A549 (cell line): ENCODE measurements around the gene NADSYN1. TPM values are rescaled to one million over a fixed set of nuclear protein-coding genes. Genes with fewer than 3 reads are reported as not detected.

Experiments
- ATAC-seq, 2 experiments: fragments of 200-7000 bp in 1 of 2; fragments of >200 bp in 1 of 2; cut with Nextera tagmentation in 1 of 2; cut with Tn5 transposase in 1 of 2; 3 replicates each; pipeline versions ENCODE4 v1.8.0 to v1.9.1; 2018 to 2020; ENCODE audit warnings: mild to moderate bottlenecking in 1 of 2, moderate library complexity in 1 of 2
- CTCF ChIA-PET: fragments of 300-600 bp; sonication (Branson Sonifier 250); formaldehyde crosslinking; extraction: SDS; loops from one replicate; lab custom pipeline; 2021; ENCODE audit warnings: antibody characterized with exemption, inconsistent platforms; lab: Yijun Ruan, JAX
- POLR2A ChIA-PET: fragments of 350-600 bp; formaldehyde crosslinking; extraction: SDS; loops from one replicate; lab custom pipeline; 2021; ENCODE audit warnings: antibody characterized with exemption, inconsistent platforms; lab: Yijun Ruan, JAX
- DNase-seq, 2 experiments: peaks; one replicate each; pipeline versions ENCODE4 v3.0.0 to v3.0.0-alpha.2; 2011 to 2016; ENCODE audit warnings: low read depth in 1 of 2, low spot score in 1 of 2
- FAIRE-seq: peaks from 2 replicates; lab custom pipeline; 2011; peaks lifted over from hg19 to GRCh38; lab: Jason Lieb, UNC
- H3K27ac ChIP-seq, 2 experiments: fragments of >200 bp; sonication (Bioruptor Twin); formaldehyde crosslinking; 3 replicates each; pipeline ENCODE4 v1.5.1; 2016 to 2017
- H3K4me1 ChIP-seq: fragments of >200 bp; sonication (Bioruptor Twin); formaldehyde crosslinking; 3 replicates; pipeline ENCODE4 v1.6.1; 2016
- H3K4me2 ChIP-seq: fragments of >200 bp; sonication (Bioruptor Twin); formaldehyde crosslinking; 3 replicates; pipeline ENCODE4 v1.6.1; 2016
- H3K4me3 ChIP-seq: fragments of >200 bp; sonication (Bioruptor Twin); formaldehyde crosslinking; 3 replicates; pipeline ENCODE4 v1.5.1; 2016
- H3K9me3 ChIP-seq: fragments of >200 bp; sonication (Bioruptor Twin); formaldehyde crosslinking; 3 replicates; pipeline ENCODE4 v1.6.1; 2016
- ATOH8 ChIP-seq: fragments of 250-450 bp; sonication (Bioruptor Pico); IDR thresholded peaks from 2 replicates; pipeline ENCODE4 v1.5.0; 2020; ENCODE audit warnings: low read depth, mild to moderate bottlenecking, moderate library complexity
- CBX2 ChIP-seq: fragments of 200-600 bp; sonication (generic); IDR thresholded peaks from 2 replicates; pipeline ENCODE4 v1.6.1; 2016; ENCODE audit warnings: low read depth, mild to moderate bottlenecking, borderline replicate concordance
- CBX8 ChIP-seq: fragments of 200-600 bp; sonication (generic); IDR thresholded peaks from 2 replicates; pipeline ENCODE4 v1.6.1; 2016
- CHD2 ChIP-seq: fragments of 150-350 bp; IDR thresholded peaks from 2 replicates; pipeline ENCODE4 v1.6.1; 2014; ENCODE audit warnings: low read length; ENCODE audit not compliant: partially characterized antibody
- E2F6 ChIP-seq: IDR thresholded peaks from 2 replicates; pipeline ENCODE4 v1.6.1; 2012; ENCODE audit warnings: low read depth, borderline replicate concordance
- EHMT2 ChIP-seq: fragments of 200-600 bp; sonication (generic); IDR thresholded peaks from 2 replicates; pipeline ENCODE4 v1.6.1; 2016; ENCODE audit warnings: antibody characterized with exemption, low read depth, mild to moderate bottlenecking, moderate library complexity
- ELK1 ChIP-seq: fragments of 150-350 bp; IDR thresholded peaks from 2 replicates; pipeline ENCODE4 v1.6.1; 2014; ENCODE audit warnings: low read depth, mild to moderate bottlenecking, low read length
- FOSB ChIP-seq: fragments of 250-450 bp; sonication (Bioruptor Pico); IDR thresholded peaks from 2 replicates; pipeline ENCODE4 v1.5.0; 2020; ENCODE audit warnings: mild to moderate bottlenecking, moderate library complexity
- FOSL2 ChIP-seq, 2 experiments: fragments of 450-650 bp in 1 of 2; fragments of >200 bp in 1 of 2; sonication (Bioruptor Twin) in 1 of 2; formaldehyde crosslinking; IDR thresholded peaks; 2 replicates each; pipeline versions ENCODE4 v1.5.0 to v1.6.1; 2016 to 2020; ENCODE audit warnings: mild to moderate bottlenecking in 1 of 2, moderate library complexity in 1 of 2
- FOXS1 ChIP-seq: fragments of 250-450 bp; sonication (Bioruptor Pico); IDR thresholded peaks from 2 replicates; pipeline ENCODE4 v1.5.0; 2020; ENCODE audit warnings: mild to moderate bottlenecking, moderate library complexity
- HDAC2 ChIP-seq: fragments of 200-600 bp; sonication (generic); IDR thresholded peaks from 2 replicates; pipeline ENCODE4 v1.6.1; 2016
- JUNB ChIP-seq: fragments of >200 bp; sonication (Bioruptor Twin); formaldehyde crosslinking; IDR thresholded peaks from 2 replicates; pipeline ENCODE4 v1.6.1; 2016
- MAFK ChIP-seq: fragments of 450-650 bp; IDR thresholded peaks from 2 replicates; pipeline ENCODE4 v1.6.1; 2014; ENCODE audit not compliant: partially characterized antibody
- MAZ ChIP-seq: fragments of 150-350 bp; IDR thresholded peaks from 2 replicates; pipeline ENCODE4 v1.6.1; 2014; ENCODE audit warnings: antibody characterized with exemption, low read depth, low read length, borderline replicate concordance
- NFE2L2 ChIP-seq: fragments of 150-350 bp; conservative IDR thresholded peaks from 2 replicates; pipeline ENCODE4 v1.6.1; 2014; ENCODE audit warnings: low read length
- NPAS2 ChIP-seq: fragments of 250-450 bp; sonication (Bioruptor Pico); IDR thresholded peaks from 2 replicates; pipeline ENCODE4 v1.8.0; 2022; ENCODE audit warnings: mild to moderate bottlenecking, moderate library complexity, borderline replicate concordance
- NR3C1 ChIP-seq: fragments of >200 bp; sonication (Bioruptor Twin); formaldehyde crosslinking; IDR thresholded peaks from 3 replicates; pipeline ENCODE4 v1.6.1; 2017
- POLR2AphosphoS2 ChIP-seq: conservative IDR thresholded peaks from 2 replicates; pipeline ENCODE4 v1.6.1; 2012; ENCODE audit warnings: low read length, improper control_type of control experiment, inconsistent platforms
- REST ChIP-seq: fragments of 200-600 bp; sonication (generic); IDR thresholded peaks from 2 replicates; pipeline ENCODE4 v1.6.1; 2016; ENCODE audit warnings: antibody characterized with exemption, mild to moderate bottlenecking, moderate library complexity
- RNF2 ChIP-seq: fragments of 200-600 bp; sonication (generic); IDR thresholded peaks from 2 replicates; pipeline ENCODE4 v1.6.1; 2016; ENCODE audit warnings: low read depth, mild to moderate bottlenecking, antibody characterized with exemption, moderate library complexity, borderline replicate concordance
- SMC3 ChIP-seq: fragments of >200 bp; sonication (Bioruptor Twin); formaldehyde crosslinking; IDR thresholded peaks from 3 replicates; pipeline ENCODE4 v1.6.1; 2018; ENCODE audit warnings: inconsistent platforms
- SREBF2 ChIP-seq: fragments of 450-650 bp; IDR thresholded peaks from 2 replicates; pipeline ENCODE4 v1.6.1; 2014; ENCODE audit warnings: mild to moderate bottlenecking, moderate library complexity
- TFCP2L1 ChIP-seq: fragments of 250-450 bp; sonication (Bioruptor Pico); IDR thresholded peaks from 2 replicates; pipeline ENCODE4 v1.5.0; 2021; ENCODE audit warnings: mild to moderate bottlenecking
- ZC3H11A ChIP-seq: fragments of 450-650 bp; IDR thresholded peaks from 2 replicates; pipeline ENCODE4 v1.6.1; 2014; ENCODE audit warnings: antibody characterized with exemption, mild to moderate bottlenecking
- ZNF302 ChIP-seq: fragments of 250-450 bp; sonication (Bioruptor Pico); IDR thresholded peaks from 2 replicates; pipeline ENCODE4 v1.9.0; 2021; ENCODE audit warnings: inconsistent platforms, mild to moderate bottlenecking, moderate library complexity
- WGBS: methylation state at CpG from one replicate; pipeline ENCODE4 v1.1.6; 2017; ENCODE audit errors: missing lambda C conversion rate; 5-methylcytosine and 5-hydroxymethylcytosine counted together
- polyA plus RNA-seq, 4 experiments: library from polyadenylated mRNA; depleted of rRNA in 3 of 4; stranded (reverse); fragments of >200 nt; fragmentation: RNase III in 1 of 4; extraction: RNeasy Plus Mini Kit Qiagen cat#74134 plus additional on column Dnase treatment in 1 of 4; gene quantifications; 2 replicates in 3 of 4; 3 replicates in 1 of 4; pipeline ENCODE4 v1.2.3, GENCODE V29; 2011 to 2017
- TF ChIP-seq, protein P1 (sequence below): fragments of 450-650 bp; IDR thresholded peaks from 2 replicates; pipeline ENCODE4 v1.6.1; 2014; ENCODE audit warnings: antibody characterized with exemption

The NADSYN1 gene
- polyA plus RNA-seq, 2 of the 4 experiments (the other 2 are of a cell fraction) = 34.6 to 63.3 TPM

- POLR2A ChIA-PET = no interaction called here
- Histone ChIP-seq H3K27ac (no peak overlapping the region), H3K4me2 (no peak overlapping the region), H3K9me3 (no peaks in the 10 kb centered on the region), H3K4me1 (peaks cover 11% of the 10 kb centered on the region), H3K4me3 (no peak overlapping the region)
- FAIRE-seq = no peak
- no peak for DNase-seq
- CTCF ChIA-PET = interaction anchor here (0.8 kb wide), 1 partner anchor 16 kb away, joined by 3 read pairs; no protein-coding TSS in a partner anchor
- no peak for TF ChIP-seq ZC3H11A
- no peak for TF ChIP-seq ATOH8 (CRISPR knock-in tag)
- no peak for TF ChIP-seq HDAC2
- no peak for TF ChIP-seq NPAS2 (CRISPR knock-in tag)
- TF ChIP-seq, protein P1, sequence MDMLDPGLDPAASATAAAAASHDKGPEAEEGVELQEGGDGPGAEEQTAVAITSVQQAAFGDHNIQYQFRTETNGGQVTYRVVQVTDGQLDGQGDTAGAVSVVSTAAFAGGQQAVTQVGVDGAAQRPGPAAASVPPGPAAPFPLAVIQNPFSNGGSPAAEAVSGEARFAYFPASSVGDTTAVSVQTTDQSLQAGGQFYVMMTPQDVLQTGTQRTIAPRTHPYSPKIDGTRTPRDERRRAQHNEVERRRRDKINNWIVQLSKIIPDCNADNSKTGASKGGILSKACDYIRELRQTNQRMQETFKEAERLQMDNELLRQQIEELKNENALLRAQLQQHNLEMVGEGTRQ = no peak
- TF ChIP-seq SREBF2 = no peak
- TF ChIP-seq CBX2 = no peak
- TF ChIP-seq FOSL2 (IDR thresholded peaks at IDR 0.05) = no peak
- TF ChIP-seq FOSL2 (CRISPR knock-in tag; IDR thresholded peaks at IDR 0.05) = no peak
- TF ChIP-seq RNF2 = no peak
- TF ChIP-seq NR3C1 = no peak
- TF ChIP-seq ZNF302 (CRISPR knock-in tag) = no peak
- no peak for TF ChIP-seq CBX8
- no peak; a peak in 2 of 6 replicates for ATAC-seq
- 93% methylated on average over 29 of the region's 30 CpGs for WGBS
These were observed 48.3 kb downstream of the NADSYN1 start for GRCh38 chr11:71501071-71501985.

DNA sequence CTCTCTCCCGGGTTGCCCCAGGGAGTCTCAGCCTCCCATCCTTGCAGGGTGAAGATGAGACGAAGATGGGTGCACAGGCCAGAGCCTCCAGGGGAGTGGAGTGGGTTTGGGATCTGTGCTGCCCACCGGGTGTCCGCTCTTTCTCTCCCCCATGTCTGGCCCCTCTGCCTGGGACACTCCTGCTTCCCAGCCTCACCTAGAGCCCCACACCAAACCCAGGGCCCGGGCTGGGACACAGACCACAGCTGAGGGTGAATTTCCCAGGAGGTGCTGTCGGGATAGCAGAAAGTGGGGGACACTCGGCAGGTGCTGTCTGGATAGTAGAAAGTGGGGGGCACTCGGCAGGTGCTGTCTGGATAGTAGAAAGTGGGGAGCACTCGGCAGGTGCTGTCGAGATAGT, 49.0 kb downstream of the NADSYN1 start:
- WGBS = 89% methylated on average over 10 of the region's 10 CpGs
- DNase-seq (no peak), ATAC-seq (no peak), FAIRE-seq (no peak)
- TF ChIP-seq REST (no peak), FOXS1 (CRISPR knock-in tag) (no peak), E2F6 (no peak), JUNB (no peak), TFCP2L1 (CRISPR knock-in tag) (no peak), FOSB (CRISPR knock-in tag) (no peak), ATOH8 (CRISPR knock-in tag) (no peak), NFE2L2 (no peak), SMC3 (no peak), CHD2 (no peak), EHMT2 (no peak), FOSL2 (IDR thresholded peaks at IDR 0.05) (no peak), FOSL2 (CRISPR knock-in tag; IDR thresholded peaks at IDR 0.05) (no peak), MAFK (no peak), ELK1 (no peak), MAZ (no peak), POLR2AphosphoS2 (no peak)
- peaks cover 11% of the 10 kb centered on the region for H3K4me1 ChIP-seq
- H3K4me2 ChIP-seq = no peak overlapping the region
- POLR2A ChIA-PET = no interaction called here
- no peak overlapping the region for H3K27ac ChIP-seq
- CTCF ChIA-PET = interaction anchor here (0.8 kb wide), 1 partner anchor 17 kb away, joined by 3 read pairs; no protein-coding TSS in a partner anchor
- no peaks in the 10 kb centered on the region for H3K9me3 ChIP-seq
- H3K4me3 ChIP-seq = no peak overlapping the region
